GM21515 (cell line): Measurements from ENCODE around the gene MRPL53.
A peak's percentile ranks its signal among the peaks of the same experiment; 100 is the strongest.
"Not testable (repeated sequence)": the region's sequence is repeated elsewhere in the genome, so short reads cannot be mapped to it uniquely, and the experiment has no call there.

Source experiments
- ATAC-seq: cut with Tn5 transposase; IDR thresholded peaks from one replicate; pipeline ENCODE4 v1.9.1; 2021; ENCODE audit not compliant: unreplicated experiment

Gene MRPL53

DNA sequence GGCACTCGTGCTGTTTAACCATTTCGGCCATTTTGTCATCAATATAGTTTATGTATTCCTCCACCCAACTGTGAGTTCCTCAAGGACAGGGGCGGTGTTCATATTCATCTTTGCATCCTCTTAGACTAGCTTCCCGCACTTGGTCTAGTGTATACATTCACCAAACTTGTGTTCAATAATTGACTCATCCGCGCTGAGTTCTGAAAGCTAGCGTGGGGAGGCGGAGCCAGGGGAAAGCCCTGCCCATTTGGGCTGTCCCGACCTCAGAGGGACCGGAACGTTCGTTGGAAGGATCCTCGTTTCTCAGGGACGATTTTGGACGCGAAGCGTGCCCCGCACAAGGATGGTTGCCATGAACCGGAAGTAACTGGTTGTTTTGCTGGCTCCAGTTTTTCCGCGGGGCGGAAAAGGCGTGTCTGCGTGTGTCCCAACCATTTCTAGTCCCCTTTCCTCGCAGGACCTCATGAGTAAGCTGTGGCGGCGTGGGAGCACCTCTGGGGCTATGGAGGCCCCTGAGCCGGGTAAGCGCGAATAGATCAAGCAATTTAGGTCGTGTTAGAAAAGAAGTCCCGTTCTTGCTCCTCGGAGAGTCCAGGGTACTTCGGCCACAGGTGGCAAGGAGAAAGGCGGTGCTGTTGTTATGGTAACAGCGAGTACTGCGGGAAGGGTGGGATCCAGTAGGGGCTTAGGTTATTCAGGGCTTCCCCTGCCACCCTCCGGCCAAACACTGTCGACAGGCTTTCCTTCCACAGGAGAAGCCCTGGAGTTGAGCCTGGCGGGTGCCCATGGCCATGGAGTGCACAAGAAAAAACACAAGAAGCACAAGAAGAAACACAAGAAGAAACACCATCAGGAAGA is 17.6 kb downstream of the MRPL53 start, which contains the start of gene INO80B:
Gene INO80B (plus strand): TSS at position 434 of the 858 bp plus-strand sequence. CDS start 30 bp downstream, at position 464.
- peak; percentile 42 for ATAC-seq

DNA sequence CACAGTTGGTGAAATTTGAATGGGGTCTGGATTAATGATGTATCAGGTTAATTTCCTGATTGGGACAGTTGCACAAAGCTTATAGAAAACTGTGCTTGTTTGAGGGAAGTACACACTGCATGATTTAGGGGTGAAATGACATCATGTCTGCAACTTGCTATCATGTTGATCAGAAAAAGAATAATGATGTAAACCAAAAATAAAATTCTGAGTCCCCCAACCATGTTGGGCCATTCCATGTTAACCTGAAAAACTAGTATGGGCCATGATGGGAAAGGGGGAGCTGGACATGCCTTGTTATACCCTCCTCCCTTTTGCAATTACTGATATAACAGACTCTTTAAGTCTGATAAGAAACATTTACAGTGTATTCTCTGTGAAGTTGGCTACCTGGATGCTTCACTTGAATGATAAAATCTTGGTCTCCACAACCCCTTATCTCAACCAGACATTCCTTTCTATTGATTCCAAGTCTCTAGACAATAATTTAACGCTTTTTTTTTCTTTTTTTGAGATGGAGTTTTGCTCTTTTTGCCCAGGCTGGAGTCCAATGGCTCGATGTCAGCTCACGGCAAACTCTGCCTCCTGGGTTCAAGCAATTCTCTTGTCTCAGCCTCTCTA is 21.8 kb downstream of the MRPL53 start:
- ATAC-seq, result no peak

DNA sequence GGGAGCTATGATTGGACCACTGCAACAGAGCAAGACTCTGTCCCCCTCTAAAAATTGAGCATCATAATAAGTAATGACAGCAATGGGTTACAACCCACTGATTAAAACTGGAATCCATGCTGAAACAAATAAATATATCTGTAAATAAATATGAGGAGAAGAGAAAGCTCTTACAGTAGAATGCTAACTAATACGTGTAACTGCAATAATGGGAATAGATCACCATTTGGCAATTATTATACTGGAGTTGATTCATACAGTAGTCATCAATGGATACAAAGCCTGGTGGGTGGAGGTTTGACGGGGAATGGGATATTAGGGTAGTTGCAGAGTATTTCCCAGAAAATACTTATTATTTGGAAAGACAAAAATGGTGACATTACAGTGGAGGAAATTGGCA is 23.7 kb downstream of the MRPL53 start:
- no peak for ATAC-seq

DNA sequence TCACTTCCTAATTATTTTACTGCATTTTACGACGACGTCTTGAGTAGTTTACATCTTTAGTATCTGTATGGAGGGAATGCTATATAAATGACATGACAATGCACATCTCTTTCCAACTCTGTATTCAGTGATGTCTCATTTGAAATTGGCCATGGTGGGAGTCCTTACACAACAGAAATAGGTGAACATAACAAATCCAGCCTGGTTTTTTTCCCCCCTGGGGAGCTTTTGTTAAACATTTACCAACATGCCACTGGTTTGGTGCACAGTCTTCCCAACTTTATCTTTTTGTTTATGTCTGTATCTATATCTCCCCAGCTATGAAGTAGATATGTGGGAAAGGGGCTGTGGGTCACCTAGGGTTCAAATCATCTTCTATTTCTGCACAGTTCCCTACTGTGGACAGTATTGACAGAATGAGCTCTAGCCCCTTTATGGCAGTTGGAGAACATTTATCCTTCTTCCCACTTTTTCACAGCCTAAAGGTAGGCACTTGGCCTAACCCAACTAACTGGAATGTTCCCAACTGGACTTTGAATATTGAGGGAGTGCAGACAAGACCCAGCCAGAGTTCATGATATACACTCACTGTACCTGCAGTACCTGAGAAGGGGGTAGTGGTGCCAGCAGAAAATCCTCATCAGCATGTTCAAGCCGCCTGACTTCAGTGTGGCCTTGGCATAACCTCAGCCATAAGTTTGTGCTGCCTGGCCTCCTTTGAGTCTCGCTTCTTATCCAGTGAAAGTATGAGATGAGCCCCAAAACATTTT is 25.1 kb downstream of the MRPL53 start:
- no peak for ATAC-seq

DNA sequence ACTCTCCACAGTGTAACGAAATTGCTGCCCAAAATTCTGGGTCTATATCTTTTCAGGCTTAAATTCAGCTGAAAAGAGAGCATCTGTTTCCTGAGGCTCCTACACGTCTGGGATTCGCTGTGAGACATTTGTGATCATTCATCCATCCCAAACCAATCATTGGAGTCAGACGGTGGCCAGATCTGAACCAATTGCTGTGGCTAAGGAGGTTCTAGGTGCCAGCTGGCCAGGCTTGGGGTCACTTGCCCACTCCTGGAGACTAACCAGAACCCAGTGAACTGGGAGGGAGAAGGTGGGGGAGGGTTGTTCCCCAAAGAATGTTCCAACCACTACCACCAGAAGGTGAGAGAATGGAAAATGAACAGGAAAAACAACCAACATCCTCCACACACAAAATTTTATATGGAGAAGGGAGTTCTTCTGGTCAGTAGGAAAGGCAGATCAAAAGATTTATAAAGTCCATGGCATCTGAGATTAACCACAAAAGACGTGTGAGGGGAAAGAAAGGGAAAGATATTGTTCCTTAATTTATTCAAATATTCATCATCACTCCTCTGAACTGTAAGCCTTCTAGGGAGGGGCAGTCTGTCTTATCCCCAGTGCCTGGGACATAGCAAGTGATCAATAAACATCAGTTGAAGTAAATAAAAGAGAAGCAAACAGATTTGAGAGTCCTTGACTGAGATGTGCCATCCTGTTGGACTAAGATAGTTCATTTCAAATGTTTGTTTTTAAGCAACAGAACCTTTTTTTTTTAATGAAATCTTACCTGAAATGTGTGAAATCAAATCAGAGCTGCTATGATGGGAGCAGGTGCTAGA is 27.8 kb downstream of the MRPL53 start:
- no peak for ATAC-seq

DNA sequence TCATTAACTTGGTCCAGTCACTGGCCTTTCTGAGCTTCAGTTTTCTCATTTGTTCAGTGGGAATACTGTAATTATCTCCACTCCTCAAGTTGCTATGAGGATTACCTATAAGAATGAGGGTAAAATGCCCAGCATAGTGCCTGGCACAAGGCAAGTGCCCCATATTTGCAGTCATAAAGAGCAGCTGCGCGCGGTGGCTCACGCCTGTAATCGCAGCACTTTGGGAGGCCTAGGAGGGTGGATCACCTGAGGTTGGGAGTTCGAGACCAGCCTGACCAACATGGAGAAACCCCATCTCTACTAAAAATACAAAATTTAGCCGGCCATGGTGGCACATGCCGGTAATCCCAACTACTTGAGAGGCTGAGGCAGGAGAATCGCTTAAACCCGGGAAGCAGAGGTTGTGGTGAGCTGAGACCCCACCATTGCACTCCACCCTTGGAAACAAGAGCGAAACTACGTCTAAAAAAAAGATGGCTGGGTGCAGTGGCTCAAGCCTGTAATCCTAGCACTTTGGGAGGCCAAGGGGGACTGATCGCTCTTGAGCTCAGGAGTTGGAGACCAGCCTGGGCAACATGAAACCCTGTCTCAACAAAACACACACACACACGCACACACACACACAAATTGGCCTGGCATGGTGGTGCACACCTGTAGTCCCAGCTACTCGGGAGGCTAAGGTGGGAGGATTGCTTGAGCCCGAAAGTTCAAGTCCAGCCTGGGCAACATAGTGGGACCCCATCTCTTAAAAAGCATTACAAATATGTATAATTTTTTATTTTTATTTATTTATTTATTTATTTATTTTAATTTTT is 29.8 kb downstream of the MRPL53 start:
- not testable (repeated sequence) for ATAC-seq

DNA sequence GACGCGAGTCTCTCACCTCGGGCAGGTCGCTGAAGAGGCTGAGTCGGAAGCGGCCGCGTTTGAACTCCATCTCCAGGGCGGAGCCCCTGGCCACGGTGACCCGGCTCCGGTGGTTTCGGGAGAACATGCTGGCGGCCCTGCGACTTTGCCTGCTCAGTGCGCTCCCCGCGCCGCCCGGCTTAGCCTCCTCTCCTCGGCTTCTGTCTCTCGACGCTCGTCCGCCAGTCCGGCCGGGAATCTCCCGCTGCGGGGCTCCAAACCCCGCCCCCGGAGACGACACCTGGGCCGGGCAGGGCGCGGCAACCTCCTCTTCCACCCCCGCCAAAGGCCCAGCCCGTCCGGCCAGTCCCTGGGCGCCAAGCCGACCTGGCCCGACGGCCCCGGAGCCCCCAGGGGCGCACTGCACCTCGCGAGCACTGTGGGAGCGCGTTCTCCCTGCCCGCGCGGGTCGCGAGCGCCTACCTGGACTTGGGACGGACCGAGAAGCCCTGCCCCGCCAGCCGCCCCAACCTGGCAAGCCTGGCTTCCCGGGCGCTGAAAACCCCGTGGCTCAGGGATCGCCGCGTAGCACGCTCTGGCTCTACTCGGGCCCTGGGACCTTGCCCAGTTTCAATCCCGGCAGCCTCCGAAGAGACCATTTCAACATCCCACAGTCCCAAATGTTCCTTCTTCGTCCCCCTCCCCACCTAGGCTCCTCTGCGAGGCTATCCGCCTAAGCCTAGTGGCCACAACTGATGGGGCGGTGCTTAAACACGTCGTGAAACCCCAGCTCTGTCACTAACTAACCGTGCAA is 30.6 kb downstream of the MRPL53 start, which contains the start of gene RTKN:
Gene RTKN (minus strand): TSS at position 248 of the 793 bp plus-strand sequence. CDS start 121 bp downstream, at position 127.
- ATAC-seq, result no peak

DNA sequence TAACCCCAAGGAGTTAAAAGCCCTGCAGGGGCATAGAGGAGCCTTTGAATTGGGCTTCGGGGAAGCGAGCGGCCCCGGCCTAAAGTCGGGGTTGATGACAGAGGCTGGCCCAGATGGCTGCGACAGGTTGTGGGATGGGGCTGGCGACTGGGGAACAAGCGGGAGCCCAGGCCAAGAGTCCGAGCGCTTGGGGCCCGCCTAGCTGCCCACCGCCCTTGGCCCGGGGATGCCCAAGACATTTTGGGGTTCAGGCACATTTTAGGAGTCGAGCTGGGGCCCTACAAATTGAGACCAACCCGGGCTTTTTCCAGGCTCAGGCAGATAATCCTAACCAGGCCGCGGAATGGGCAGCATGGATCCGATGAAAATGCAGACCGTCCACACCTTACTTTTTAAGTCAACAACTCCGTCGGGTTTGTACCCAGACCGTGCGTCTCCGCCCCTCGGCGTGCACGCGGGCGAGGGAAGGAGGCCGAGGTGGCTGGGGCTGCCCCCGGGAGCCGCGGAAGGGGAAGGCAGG is 31.2 kb downstream of the MRPL53 start:
- no peak for ATAC-seq

DNA sequence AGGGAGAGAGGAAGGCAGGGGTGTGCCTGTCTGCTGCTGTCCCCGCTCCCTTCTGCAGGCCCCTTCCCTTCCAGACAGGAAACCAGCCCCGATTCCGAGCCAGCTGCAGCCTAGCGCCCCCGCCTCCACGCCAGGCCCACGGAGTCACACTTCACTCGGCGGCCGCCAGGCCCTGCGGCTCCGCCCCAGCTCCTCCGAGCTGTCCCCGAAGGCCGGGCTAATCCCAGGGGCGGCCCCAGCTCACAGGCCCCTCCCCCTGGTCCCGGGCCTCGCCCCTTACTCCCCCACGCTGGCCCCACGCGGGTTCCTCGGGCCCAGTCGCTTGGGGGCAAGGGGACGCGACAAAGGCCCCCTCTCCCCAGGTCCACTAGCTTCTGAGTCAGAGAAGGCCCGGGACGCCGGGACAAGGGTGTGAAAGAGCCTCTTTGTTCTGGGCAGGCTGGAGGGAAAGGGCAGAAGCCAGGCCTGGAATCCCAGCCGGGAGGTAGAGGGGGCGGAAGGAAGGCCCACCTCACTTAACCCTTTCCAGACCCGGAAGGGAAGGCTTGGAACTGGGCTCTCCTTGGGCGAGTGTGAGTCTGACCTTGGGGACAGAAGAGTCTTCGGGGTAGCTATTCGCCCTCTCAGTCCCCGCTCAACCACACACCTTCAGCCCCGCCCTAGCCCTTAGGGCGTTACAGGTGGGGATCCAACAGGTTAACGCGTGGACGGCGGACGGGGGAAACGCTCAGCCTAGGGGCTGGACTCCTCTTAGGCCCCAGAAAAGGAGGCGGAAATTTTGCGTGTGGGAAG is 31.9 kb downstream of the MRPL53 start:
- peak; percentile 79 for ATAC-seq

DNA sequence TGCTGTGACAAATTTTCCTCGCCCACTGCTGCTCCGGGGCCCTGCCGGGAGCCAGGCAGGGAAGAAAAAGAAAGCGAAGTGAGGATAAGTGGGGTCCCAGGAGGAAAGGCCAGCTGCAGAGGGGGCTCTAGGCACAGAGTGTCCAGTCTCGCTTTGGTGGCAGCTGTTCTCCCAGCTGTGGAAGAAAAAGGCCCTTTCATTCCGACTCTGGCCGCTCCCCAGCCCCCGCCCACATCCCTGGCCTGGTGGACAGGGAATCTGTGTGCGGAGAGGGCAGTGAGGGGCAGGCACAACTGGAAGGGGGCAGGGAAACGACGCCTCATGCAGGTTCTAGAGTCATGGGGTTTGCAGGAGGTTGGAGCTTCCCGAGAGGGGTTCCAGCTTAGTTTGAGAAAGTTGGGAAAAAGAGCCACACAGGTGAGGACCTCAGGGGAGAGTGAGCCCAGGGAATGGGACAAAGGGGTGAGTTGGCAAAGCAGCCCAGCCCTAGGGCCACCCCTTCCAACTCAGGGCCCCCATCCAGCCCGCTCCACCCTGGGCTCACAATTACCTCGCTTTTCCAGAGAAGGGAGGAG is 32.6 kb downstream of the MRPL53 start:
- ATAC-seq, result no peak

DNA sequence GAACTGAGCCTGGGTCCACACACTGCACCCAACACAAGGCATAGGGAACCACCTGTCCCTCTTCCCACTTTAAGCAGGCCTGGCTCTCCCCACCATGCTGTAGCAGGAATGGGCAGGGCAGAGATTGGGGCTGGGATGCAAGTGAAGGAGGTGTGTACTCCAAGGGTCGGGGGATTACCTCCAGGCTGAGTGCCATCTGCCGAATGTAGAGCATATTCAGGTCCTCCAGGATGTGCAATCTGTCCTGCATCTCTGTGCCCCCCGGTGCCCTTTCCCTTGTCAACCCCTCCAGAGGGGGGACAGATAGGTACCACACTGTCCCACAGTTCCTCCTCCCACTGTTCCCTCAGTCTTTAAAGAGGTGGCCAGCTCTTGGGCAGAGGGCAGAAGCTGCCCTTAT is 33.1 kb downstream of the MRPL53 start:
- ATAC-seq, result no peak

DNA sequence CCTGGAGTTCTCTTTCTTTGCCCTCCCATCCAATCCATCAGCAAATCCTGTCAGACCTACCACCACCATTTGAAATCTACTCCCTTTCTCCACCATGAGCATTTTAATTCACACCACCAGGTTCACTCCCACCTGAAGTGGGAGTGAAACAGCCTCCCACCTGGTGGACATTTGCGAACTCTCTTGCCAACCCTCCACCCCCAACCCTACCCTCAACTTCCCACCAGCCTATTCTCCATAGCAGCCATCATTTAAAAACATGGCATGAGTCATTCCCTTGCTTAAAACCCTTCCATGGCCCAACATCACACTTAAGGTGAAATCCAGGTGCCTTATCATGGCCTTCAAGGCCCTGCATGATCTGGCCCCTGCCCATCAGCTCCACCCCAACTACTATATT is 34.2 kb downstream of the MRPL53 start:
- ATAC-seq, result no peak

DNA sequence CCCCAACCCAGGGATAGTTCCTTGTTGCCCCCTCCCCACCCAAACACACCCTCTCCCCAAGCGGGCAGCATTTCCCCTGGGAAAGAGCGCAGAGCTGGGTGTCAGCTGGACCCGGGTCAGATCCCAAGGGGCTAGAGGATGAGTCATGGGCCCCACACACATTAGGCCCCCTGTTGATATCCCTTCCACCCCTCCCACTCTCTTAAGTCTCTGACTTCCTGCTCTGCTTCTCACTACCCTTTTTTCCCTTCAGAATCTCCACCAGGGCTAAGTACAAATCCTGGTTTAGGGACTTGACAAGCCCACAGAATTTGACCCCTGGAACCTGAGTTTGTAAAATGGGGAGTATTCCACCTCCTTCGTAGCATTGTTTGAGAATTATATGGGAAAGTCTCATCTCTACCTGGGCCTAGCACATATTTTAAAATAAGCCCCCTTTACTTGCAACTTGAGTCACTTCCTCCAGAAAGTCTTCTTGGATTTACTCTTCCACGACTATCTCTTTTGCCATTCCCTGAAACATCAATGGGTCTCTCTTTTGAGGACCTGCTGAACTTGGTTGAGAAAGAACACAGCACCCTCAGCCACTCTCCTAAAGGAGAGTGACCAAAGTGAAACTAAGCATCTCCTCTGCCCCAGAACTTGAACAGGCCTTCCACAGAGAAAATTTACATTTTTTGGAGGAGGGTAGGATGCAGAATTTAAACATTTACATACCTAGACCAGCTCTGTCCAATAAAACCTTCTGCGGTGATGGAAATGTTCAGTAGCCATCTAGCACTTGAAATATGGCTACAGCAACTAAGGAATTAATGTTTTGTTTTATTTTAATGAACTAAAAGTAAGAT is 35.4 kb downstream of the MRPL53 start:
- no peak for ATAC-seq

DNA sequence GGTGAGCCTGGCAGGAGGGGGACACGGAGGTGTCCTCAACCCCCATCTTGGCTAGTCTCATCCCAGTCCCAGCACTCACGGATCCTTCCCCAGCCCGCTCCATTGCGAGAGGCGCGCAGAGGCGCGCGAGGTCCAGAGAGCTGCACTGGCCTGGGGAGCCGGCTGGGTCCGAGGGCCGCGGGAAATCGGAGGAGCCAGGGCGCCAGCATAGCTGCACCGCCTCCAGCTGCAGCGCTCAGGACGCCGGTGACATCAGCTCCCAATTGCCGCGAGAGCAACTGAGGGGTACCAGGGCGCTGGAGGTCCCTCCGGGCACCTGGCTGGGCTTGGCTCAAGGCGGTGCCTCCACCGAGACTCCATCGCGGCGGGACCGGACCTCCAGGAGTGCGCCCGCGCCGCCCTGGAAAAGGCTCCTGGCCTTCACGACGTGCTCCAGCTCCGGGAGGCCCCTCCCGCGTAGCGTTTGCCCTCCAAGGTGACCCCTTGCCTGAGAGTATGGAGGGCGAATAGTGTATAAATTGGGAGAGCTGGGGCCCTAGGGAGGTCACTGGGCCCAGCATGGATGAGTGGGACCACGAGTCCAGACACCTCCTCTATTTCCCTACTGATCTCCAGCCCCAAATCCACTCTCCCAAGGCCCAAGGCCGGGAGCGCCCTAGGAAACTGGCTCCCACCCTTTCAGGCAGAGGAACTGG is 36.2 kb downstream of the MRPL53 start:
- no peak for ATAC-seq

DNA sequence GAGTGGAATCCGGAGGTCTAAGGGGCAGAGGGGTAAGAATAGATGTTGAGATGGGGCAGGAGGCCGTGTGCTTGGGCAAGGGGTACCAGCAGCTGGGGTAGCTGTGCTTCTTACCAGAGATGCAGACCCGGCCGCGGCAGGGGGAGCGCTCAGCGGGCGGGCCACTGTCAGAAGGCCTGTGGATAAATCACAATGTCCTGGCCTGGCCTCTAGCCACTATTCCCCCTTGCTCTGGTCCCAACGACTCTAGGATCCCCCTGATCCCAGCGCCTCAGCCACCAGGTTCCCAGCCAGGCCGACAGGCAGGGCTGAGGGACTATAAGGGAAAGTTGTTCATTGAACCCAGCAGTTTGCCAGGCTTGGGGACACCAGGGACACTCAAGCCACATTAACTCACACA is 42.0 kb downstream of the MRPL53 start:
- no peak for ATAC-seq
